ENCODE measurements around the gene NRXN3.

DNA sequence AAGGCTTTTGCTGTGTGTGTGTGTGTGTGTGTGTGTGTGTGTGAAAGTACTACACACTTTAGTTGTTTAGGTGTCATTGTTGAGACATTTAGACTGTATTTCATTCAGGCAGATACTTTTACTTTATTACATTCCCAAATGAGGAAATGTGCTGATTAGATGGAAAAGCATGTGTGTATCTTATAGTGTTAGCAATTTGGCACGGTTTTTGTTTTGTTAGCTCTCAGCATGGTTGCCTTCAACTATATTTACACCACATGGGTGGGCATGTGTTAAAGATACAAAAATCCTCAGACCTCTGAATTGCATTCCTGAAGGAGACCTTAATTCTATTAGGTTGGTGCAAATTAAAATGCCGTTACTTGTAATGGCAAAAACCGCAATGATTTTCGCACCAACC, 1161.7 kb downstream of the NRXN3 start:
- TF ChIP-seq CTCF (IDR thresholded peaks at IDR 0.05) (no peak), EZH2 (IDR thresholded peaks at IDR 0.05; ENCODE audit: borderline replicate concordance, insufficient read depth, low read depth, low read length, poor library complexity, severe bottlenecking) (no peak)
